ENCODE data around the gene TNFSF4. TPM values are rescaled to one million over a fixed set of nuclear protein-coding genes. Genes with fewer than 3 reads are reported as not detected.
"Not testable (repeated sequence)": the region's sequence is repeated elsewhere in the genome, so short reads cannot be mapped to it uniquely, and the experiment has no call there.

Gene TNFSF4
- 0.53 and 0.55 TPM in 2 replicates for total RNA-seq (2014; rRNA removed; shearing (Covaris generic))
- 0.11 and 0.62 TPM in 2 replicates for polyA plus RNA-seq (2015; cell fraction: cytosol; rRNA removed)
- not detected in 2 replicates for polyA plus RNA-seq (2015; cell fraction: nucleus; rRNA removed)

- in situ Hi-C loops (cut with HindIII; ENCODE audit: low pct_unique_long_range_greater_than_20kb, low sequenced_read_pairs), result no loop called here
- DNase-seq (ENCODE audit: low read depth, low spot score), result no peak
Observed at GRCh38 chr1:173206816-173207568, at the start of gene TNFSF4. TNFSF4 (minus strand) TSS chr1:173207331; CDS start chr1:173207176, 155 bp downstream.

GRCh38 chr1:173255214-173255813, 48.2 kb upstream of the TNFSF4 start:
- in situ Hi-C loops (cut with HindIII; ENCODE audit: low pct_unique_long_range_greater_than_20kb, low sequenced_read_pairs), result no loop called here
- peak; percentile 61 for DNase-seq (ENCODE audit: low read depth, low spot score)

- in situ Hi-C loops (cut with HindIII; ENCODE audit: low pct_unique_long_range_greater_than_20kb, low sequenced_read_pairs), result no loop called here
- DNase-seq (ENCODE audit: low read depth, low spot score), result no peak
Observed at GRCh38 chr1:173253046-173253445, 45.9 kb upstream of the TNFSF4 start.

- in situ Hi-C loops (cut with HindIII; ENCODE audit: low pct_unique_long_range_greater_than_20kb, low sequenced_read_pairs), result no loop called here
- DNase-seq (ENCODE audit: low read depth, low spot score), result no peak
Observed at GRCh38 chr1:173249349-173249748, 42.2 kb upstream of the TNFSF4 start.

- in situ Hi-C loops (cut with HindIII; ENCODE audit: low pct_unique_long_range_greater_than_20kb, low sequenced_read_pairs), result no loop called here
- DNase-seq (ENCODE audit: low read depth, low spot score), result no peak
Observed at GRCh38 chr1:173248247-173248940, 41.3 kb upstream of the TNFSF4 start.

- in situ Hi-C loops (cut with HindIII; ENCODE audit: low pct_unique_long_range_greater_than_20kb, low sequenced_read_pairs), result no loop called here
Observed at GRCh38 chr1:173245892-173246291, 38.8 kb upstream of the TNFSF4 start.

GRCh38 chr1:173243300-173243699, 36.2 kb upstream of the TNFSF4 start:
- no peak for DNase-seq (ENCODE audit: low read depth, low spot score)
- in situ Hi-C loops (cut with HindIII; ENCODE audit: low pct_unique_long_range_greater_than_20kb, low sequenced_read_pairs), result no loop called here

More at GRCh38 chr1:173245892-173246291, 38.8 kb upstream of the TNFSF4 start:
- DNase-seq (ENCODE audit: low read depth, low spot score), result no peak

- in situ Hi-C loops (cut with HindIII; ENCODE audit: low pct_unique_long_range_greater_than_20kb, low sequenced_read_pairs), result no loop called here
- no peak for DNase-seq (ENCODE audit: low read depth, low spot score)
Observed at GRCh38 chr1:173241528-173242347, 34.6 kb upstream of the TNFSF4 start.

- no peak for DNase-seq (ENCODE audit: low read depth, low spot score)
- in situ Hi-C loops (cut with HindIII; ENCODE audit: low pct_unique_long_range_greater_than_20kb, low sequenced_read_pairs), result no loop called here
Observed at GRCh38 chr1:173240609-173241008, 33.5 kb upstream of the TNFSF4 start.

- in situ Hi-C loops (cut with HindIII; ENCODE audit: low pct_unique_long_range_greater_than_20kb, low sequenced_read_pairs), result no loop called here
- DNase-seq (ENCODE audit: low read depth, low spot score), result no peak
Observed at GRCh38 chr1:173239058-173239457, 31.9 kb upstream of the TNFSF4 start.

- in situ Hi-C loops (cut with HindIII; ENCODE audit: low pct_unique_long_range_greater_than_20kb, low sequenced_read_pairs), result no loop called here
- DNase-seq (ENCODE audit: low read depth, low spot score), result no peak
Observed at GRCh38 chr1:173234899-173235298, 27.8 kb upstream of the TNFSF4 start.

GRCh38 chr1:173234434-173234833, 27.3 kb upstream of the TNFSF4 start:
- DNase-seq (ENCODE audit: low read depth, low spot score); in situ Hi-C loops (cut with HindIII; ENCODE audit: low pct_unique_long_range_greater_than_20kb, low sequenced_read_pairs): not testable (repeated sequence)

- in situ Hi-C loops (cut with HindIII; ENCODE audit: low pct_unique_long_range_greater_than_20kb, low sequenced_read_pairs); DNase-seq (ENCODE audit: low read depth, low spot score): not testable (repeated sequence)
Observed at GRCh38 chr1:173229031-173229430, 21.9 kb upstream of the TNFSF4 start.

GRCh38 chr1:173224949-173225348, 17.8 kb upstream of the TNFSF4 start:
- no peak for DNase-seq (ENCODE audit: low read depth, low spot score)
- in situ Hi-C loops (cut with HindIII; ENCODE audit: low pct_unique_long_range_greater_than_20kb, low sequenced_read_pairs), result no loop called here

- DNase-seq (ENCODE audit: low read depth, low spot score), result no peak
- in situ Hi-C loops (cut with HindIII; ENCODE audit: low pct_unique_long_range_greater_than_20kb, low sequenced_read_pairs), result no loop called here
Observed at GRCh38 chr1:173224280-173224892, 17.3 kb upstream of the TNFSF4 start.

GRCh38 chr1:173223031-173223380, 15.9 kb upstream of the TNFSF4 start:
- in situ Hi-C loops (cut with HindIII; ENCODE audit: low pct_unique_long_range_greater_than_20kb, low sequenced_read_pairs), result no loop called here

More at GRCh38 chr1:173223031-173223380, 15.9 kb upstream of the TNFSF4 start:
- no peak for DNase-seq (ENCODE audit: low read depth, low spot score)
